Measurements from ENCODE around the gene LIPC. TPM values are rescaled to one million over a fixed set of nuclear protein-coding genes. Genes with fewer than 3 reads are reported as not detected.

The LIPC gene
- total RNA-seq, 2 donors from 2014 or later: not detected

- TF ChIP-seq CTCF (IDR thresholded peaks at IDR 0.05): no peak
- Histone ChIP-seq H3K4me3 (no peak overlapping the region), H3K4me1 (ENCODE audit: control insufficient read depth in 1 of 2, low read depth in 2 of 2) (peaks cover 30 to 44% of the 10 kb centered on the region in 2 donors), H3K36me3 (no peaks in the 10 kb centered on the region), H3K27me3 (replicated peaks; ENCODE audit: insufficient read depth) (no peaks in the 10 kb centered on the region), H3K9me3 (no peaks in the 10 kb centered on the region), H3K27ac (no peak overlapping the region)
- ATAC-seq (ENCODE audit: insufficient number of reproducible peaks, low FRiP score, low read depth): no peak
- DNase-seq (ENCODE audit: low spot score): no peak
Measured at GRCh38 chr15:58519516-58519915, 87.7 kb downstream of the LIPC start.

GRCh38 chr15:58520464-58520863 lies 88.7 kb downstream of the LIPC start:
- no peaks in the 10 kb centered on the region for H3K36me3 ChIP-seq
- DNase-seq (ENCODE audit: low spot score) (no peak), ATAC-seq (ENCODE audit: insufficient number of reproducible peaks, low FRiP score, low read depth) (no peak)
- peaks cover 30 to 53% of the 10 kb centered on the region in 2 donors for H3K4me1 ChIP-seq (ENCODE audit: control insufficient read depth in 1 of 2, low read depth in 2 of 2)
- no peaks in the 10 kb centered on the region for H3K9me3 ChIP-seq
- no peak overlapping the region for H3K4me3 ChIP-seq
- H3K27me3 ChIP-seq (replicated peaks; ENCODE audit: insufficient read depth): no peaks in the 10 kb centered on the region
- no peak for TF ChIP-seq CTCF (IDR thresholded peaks at IDR 0.05)
- peak overlapping the region in 1 of 2 donors; percentile 83 for H3K27ac ChIP-seq

- Histone ChIP-seq H3K27me3 (replicated peaks; ENCODE audit: insufficient read depth) (no peaks in the 10 kb centered on the region), H3K9me3 (no peaks in the 10 kb centered on the region), H3K4me1 (ENCODE audit: control insufficient read depth in 1 of 2, low read depth in 2 of 2) (peaks cover 30 to 58% of the 10 kb centered on the region in 2 donors), H3K36me3 (no peaks in the 10 kb centered on the region), H3K27ac (peak overlapping the region; percentile 68 to 83), H3K4me3 (no peak overlapping the region)
- DNase-seq (ENCODE audit: low spot score): no peak
- no peak for TF ChIP-seq CTCF (IDR thresholded peaks at IDR 0.05)
- no peak for ATAC-seq (ENCODE audit: insufficient number of reproducible peaks, low FRiP score, low read depth)
Measured at GRCh38 chr15:58520936-58521292, 89.1 kb downstream of the LIPC start.

GRCh38 chr15:58521293-58521991 lies 89.7 kb downstream of the LIPC start:
- Histone ChIP-seq H3K36me3 (no peaks in the 10 kb centered on the region), H3K27me3 (replicated peaks; ENCODE audit: insufficient read depth) (no peaks in the 10 kb centered on the region), H3K4me3 (no peak overlapping the region), H3K9me3 (no peaks in the 10 kb centered on the region), H3K4me1 (ENCODE audit: control insufficient read depth in 1 of 2, low read depth in 2 of 2) (peaks cover 30 to 63% of the 10 kb centered on the region in 2 donors), H3K27ac (peak overlapping the region; percentile 68 to 83)
- no peak for TF ChIP-seq CTCF (IDR thresholded peaks at IDR 0.05)
- ATAC-seq (ENCODE audit: insufficient number of reproducible peaks, low FRiP score, low read depth): no peak
- no peak for DNase-seq (ENCODE audit: low spot score)

GRCh38 chr15:58522391-58522790 lies 90.6 kb downstream of the LIPC start:
- H3K27me3 ChIP-seq (replicated peaks; ENCODE audit: insufficient read depth): no peaks in the 10 kb centered on the region
- H3K4me3 ChIP-seq: peak overlapping the region; percentile 27
- no peaks in the 10 kb centered on the region for H3K9me3 ChIP-seq
- ATAC-seq (ENCODE audit: insufficient number of reproducible peaks, low FRiP score, low read depth) (peak; percentile 59), DNase-seq (ENCODE audit: low spot score) (no peak)
- H3K4me1 ChIP-seq (ENCODE audit: control insufficient read depth in 1 of 2, low read depth in 2 of 2): peaks cover 30 to 73% of the 10 kb centered on the region in 2 donors
- TF ChIP-seq CTCF (IDR thresholded peaks at IDR 0.05): no peak
- H3K36me3 ChIP-seq: no peaks in the 10 kb centered on the region
- H3K27ac ChIP-seq: peak overlapping the region; percentile 68 to 83

Data from thoracic aorta (tissue), 2 donors.